ENCODE data around the gene ACAP2. TPM values are rescaled to one million over a fixed set of nuclear protein-coding genes. Genes with fewer than 3 reads are reported as not detected.

The ACAP2 gene
- total RNA-seq, 1 donor from 2014 or later, result 60.3 TPM

DNA sequence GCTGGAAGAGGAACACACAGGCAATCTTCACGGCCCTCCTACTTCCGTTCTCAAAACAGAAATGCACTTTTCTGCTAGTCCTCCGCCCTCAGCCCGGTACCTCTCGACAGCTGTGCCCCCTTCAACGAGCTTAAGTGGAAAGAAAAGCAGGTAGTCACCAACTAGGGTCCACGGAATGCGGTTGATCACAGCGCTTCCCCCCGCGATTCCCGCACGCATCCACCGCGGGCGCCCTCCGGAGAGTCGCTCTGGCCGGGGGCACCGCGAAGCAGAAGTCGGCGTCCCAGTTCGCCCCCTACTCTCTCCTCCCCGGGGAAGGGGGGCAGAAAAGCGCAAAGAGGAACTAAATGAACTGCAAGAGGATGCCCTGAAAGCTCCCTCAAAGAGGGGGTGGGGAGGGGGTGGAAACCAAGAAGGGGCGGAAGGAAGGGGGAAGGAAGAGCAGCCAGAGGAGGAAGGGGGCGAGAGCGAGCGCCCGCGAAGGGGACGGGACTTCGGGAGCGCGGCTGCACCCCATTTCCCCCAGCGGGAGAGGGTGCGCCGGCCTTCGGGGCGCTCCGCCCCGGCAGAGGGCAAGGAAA, 738 bp downstream of the ACAP2 start:
- intact Hi-C loops (cut with DNase I), result no loop called here
- ATAC-seq (peak; percentile 9), DNase-seq (peak; percentile 73)
- Histone ChIP-seq H3K9me3 (no peaks in the 10 kb centered on the region), H3K27me3 (no peaks in the 10 kb centered on the region), H3K4me1 (peaks cover 28% of the 10 kb centered on the region), H3K36me3 (no peaks in the 10 kb centered on the region), H3K4me3 (peak overlapping the region; percentile 99), H3K27ac (peak overlapping the region; percentile 91)
- TF ChIP-seq, protein P1, sequence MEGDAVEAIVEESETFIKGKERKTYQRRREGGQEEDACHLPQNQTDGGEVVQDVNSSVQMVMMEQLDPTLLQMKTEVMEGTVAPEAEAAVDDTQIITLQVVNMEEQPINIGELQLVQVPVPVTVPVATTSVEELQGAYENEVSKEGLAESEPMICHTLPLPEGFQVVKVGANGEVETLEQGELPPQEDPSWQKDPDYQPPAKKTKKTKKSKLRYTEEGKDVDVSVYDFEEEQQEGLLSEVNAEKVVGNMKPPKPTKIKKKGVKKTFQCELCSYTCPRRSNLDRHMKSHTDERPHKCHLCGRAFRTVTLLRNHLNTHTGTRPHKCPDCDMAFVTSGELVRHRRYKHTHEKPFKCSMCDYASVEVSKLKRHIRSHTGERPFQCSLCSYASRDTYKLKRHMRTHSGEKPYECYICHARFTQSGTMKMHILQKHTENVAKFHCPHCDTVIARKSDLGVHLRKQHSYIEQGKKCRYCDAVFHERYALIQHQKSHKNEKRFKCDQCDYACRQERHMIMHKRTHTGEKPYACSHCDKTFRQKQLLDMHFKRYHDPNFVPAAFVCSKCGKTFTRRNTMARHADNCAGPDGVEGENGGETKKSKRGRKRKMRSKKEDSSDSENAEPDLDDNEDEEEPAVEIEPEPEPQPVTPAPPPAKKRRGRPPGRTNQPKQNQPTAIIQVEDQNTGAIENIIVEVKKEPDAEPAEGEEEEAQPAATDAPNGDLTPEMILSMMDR (IDR thresholded peaks at IDR 0.05), result no peak

GRCh38 chr3:195441476-195441991, 1.3 kb downstream of the ACAP2 start:
- no peaks in the 10 kb centered on the region for H3K27me3 ChIP-seq
- intact Hi-C loops (cut with DNase I), result no loop called here

GRCh38 chr3:195441051-195441450, 1.8 kb downstream of the ACAP2 start:
- peaks cover 28% of the 10 kb centered on the region for H3K4me1 ChIP-seq
- no peak for ATAC-seq
- H3K9me3 ChIP-seq, result no peaks in the 10 kb centered on the region
- no peaks in the 10 kb centered on the region for H3K27me3 ChIP-seq
- peak overlapping the region; percentile 99 for H3K4me3 ChIP-seq
- TF ChIP-seq, protein P1 (IDR thresholded peaks at IDR 0.05), result no peak
- H3K36me3 ChIP-seq, result no peaks in the 10 kb centered on the region
- intact Hi-C loops (cut with DNase I), result no loop called here
- H3K27ac ChIP-seq, result peak overlapping the region; percentile 91
- DNase-seq, result no peak

More at GRCh38 chr3:195441476-195441991, 1.3 kb downstream of the ACAP2 start:
- TF ChIP-seq, protein P1 (IDR thresholded peaks at IDR 0.05), result no peak
- Histone ChIP-seq H3K36me3 (no peaks in the 10 kb centered on the region), H3K27ac (peak overlapping the region; percentile 91), H3K4me3 (peak overlapping the region; percentile 99), H3K9me3 (no peaks in the 10 kb centered on the region), H3K4me1 (peaks cover 28% of the 10 kb centered on the region)
- DNase-seq, result no peak
- ATAC-seq, result no peak

- Histone ChIP-seq H3K27me3 (no peaks in the 10 kb centered on the region), H3K27ac (no peak overlapping the region), H3K4me1 (peaks cover 28% of the 10 kb centered on the region), H3K36me3 (no peaks in the 10 kb centered on the region), H3K9me3 (no peaks in the 10 kb centered on the region), H3K4me3 (no peak overlapping the region)
- intact Hi-C loops (cut with DNase I), result no loop called here
- no peak for DNase-seq
- no peak for ATAC-seq
- TF ChIP-seq, protein P1 (IDR thresholded peaks at IDR 0.05), result no peak
Measured at GRCh38 chr3:195440379-195440778, 2.4 kb downstream of the ACAP2 start.

DNA sequence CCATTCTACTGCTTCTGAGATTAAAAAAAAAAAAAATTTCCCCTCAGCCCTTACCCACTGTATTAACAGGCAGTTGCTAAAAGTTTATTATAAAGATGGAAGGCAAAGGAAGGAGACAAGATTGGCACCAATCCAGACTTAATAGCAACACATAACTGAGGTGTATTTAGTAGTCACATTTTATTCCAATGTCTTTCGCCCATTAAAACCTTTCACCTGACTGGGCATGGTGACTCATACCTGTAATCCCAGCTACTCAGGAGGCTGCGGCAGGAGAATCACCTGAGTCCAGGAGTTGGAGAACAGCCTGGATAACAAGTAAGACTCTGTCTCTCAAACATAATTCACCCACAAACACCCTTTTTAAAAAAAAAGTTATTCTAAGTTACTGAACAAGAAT, 4.4 kb downstream of the ACAP2 start:
- TF ChIP-seq, protein P1 (IDR thresholded peaks at IDR 0.05), result no peak
- Histone ChIP-seq H3K4me3 (no peak overlapping the region), H3K36me3 (no peaks in the 10 kb centered on the region), H3K4me1 (peaks cover 23% of the 10 kb centered on the region), H3K27ac (no peak overlapping the region), H3K27me3 (no peaks in the 10 kb centered on the region), H3K9me3 (no peaks in the 10 kb centered on the region)
- ATAC-seq (no peak), DNase-seq (no peak)
- intact Hi-C loops (cut with DNase I), result no loop called here
